ENCODE data around the gene SNRPB. TPM values are rescaled to one million over a fixed set of nuclear protein-coding genes. Genes with fewer than 3 reads are reported as not detected.

Gene SNRPB
- total and polyA plus RNA-seq, 2 donors (not counting 1 experiment from before 2014, with no cell fraction given): 78.9 to 104 TPM

GRCh38 chr20:2480381-2480780 lies 9.8 kb upstream of the SNRPB start:
- Histone ChIP-seq H3K4me1 (ENCODE audit: control insufficient read depth, extremely low read depth, insufficient read depth, low read length) (no peaks in the 10 kb centered on the region), H3K79me2 (ENCODE audit: control insufficient read depth, insufficient read depth, low read length) (no peaks in the 10 kb centered on the region)
- no peak for TF ChIP-seq EZH2 (IDR thresholded peaks at IDR 0.05; ENCODE audit: low read length, missing control alignments)
- TF ChIP-seq CTCF (conservative IDR thresholded peaks at IDR 0.05 in 1 of 2, IDR thresholded peaks at IDR 0.05 in 1 of 2; ENCODE audit: low read depth in 1 of 2, low read length in 2 of 2): no peak

GRCh38 chr20:2476742-2477615 lies 6.4 kb upstream of the SNRPB start:
- H3K36me3 ChIP-seq (ENCODE audit: control insufficient read depth, insufficient read depth, low read length): no peaks in the 10 kb centered on the region
- no peaks in the 10 kb centered on the region for H3K27me3 ChIP-seq (ENCODE audit: control insufficient read depth, insufficient read depth, low read length)
- no peak overlapping the region for H3K9ac ChIP-seq (ENCODE audit: insufficient read depth, low read length)
- H4K20me1 ChIP-seq (ENCODE audit: control insufficient read depth, extremely low read depth, insufficient read depth, low read length): no peaks in the 10 kb centered on the region
- no peaks in the 10 kb centered on the region for H3K79me2 ChIP-seq (ENCODE audit: control insufficient read depth, insufficient read depth, low read length)
- TF ChIP-seq CTCF (conservative IDR thresholded peaks at IDR 0.05 in 1 of 2, IDR thresholded peaks at IDR 0.05 in 1 of 2; ENCODE audit: low read depth in 1 of 2, low read length in 2 of 2) (no peak), EZH2 (IDR thresholded peaks at IDR 0.05; ENCODE audit: low read length, missing control alignments) (no peak)
- no peak overlapping the region for H3K4me2 ChIP-seq (ENCODE audit: extremely low read depth, insufficient read depth, low read length)
- no peaks in the 10 kb centered on the region for H3K9me3 ChIP-seq (ENCODE audit: control insufficient read depth, insufficient read depth, low read depth, low read length)
- H2AFZ ChIP-seq (ENCODE audit: low read length): no peak overlapping the region
- no peak overlapping the region for H3K4me3 ChIP-seq (replicated peaks in 1 of 4; ENCODE audit: control extremely low read depth in 1 of 4, insufficient read depth in 1 of 4, low read depth in 3 of 4, low read length in 4 of 4)
- H3K4me1 ChIP-seq (ENCODE audit: control insufficient read depth, extremely low read depth, insufficient read depth, low read length): no peaks in the 10 kb centered on the region
- no peak for DNase-seq (ENCODE audit: low read depth in 2 of 2)
- no peak overlapping the region for H3K27ac ChIP-seq (ENCODE audit: insufficient read depth, low read length)

More at GRCh38 chr20:2480381-2480780, 9.8 kb upstream of the SNRPB start:
- Histone ChIP-seq H2AFZ (ENCODE audit: low read length) (no peak overlapping the region), H3K9ac (ENCODE audit: insufficient read depth, low read length) (no peak overlapping the region), H3K27ac (ENCODE audit: insufficient read depth, low read length) (no peak overlapping the region), H3K9me3 (ENCODE audit: control insufficient read depth, insufficient read depth, low read depth, low read length) (no peaks in the 10 kb centered on the region), H3K4me2 (ENCODE audit: extremely low read depth, insufficient read depth, low read length) (no peak overlapping the region), H4K20me1 (ENCODE audit: control insufficient read depth, extremely low read depth, insufficient read depth, low read length) (no peaks in the 10 kb centered on the region), H3K4me3 (replicated peaks in 1 of 4; ENCODE audit: control extremely low read depth in 1 of 4, insufficient read depth in 1 of 4, low read depth in 3 of 4, low read length in 4 of 4) (no peak overlapping the region), H3K36me3 (ENCODE audit: control insufficient read depth, insufficient read depth, low read length) (peaks cover 13% of the 10 kb centered on the region), H3K27me3 (ENCODE audit: control insufficient read depth, insufficient read depth, low read length) (no peaks in the 10 kb centered on the region)
- no peak for DNase-seq (ENCODE audit: low read depth in 2 of 2)

GRCh38 chr20:2475850-2476741 lies 5.5 kb upstream of the SNRPB start:
- H3K9me3 ChIP-seq (ENCODE audit: control insufficient read depth, insufficient read depth, low read depth, low read length): no peaks in the 10 kb centered on the region

More at GRCh38 chr20:2475850-2476741, 5.5 kb upstream of the SNRPB start:
- no peaks in the 10 kb centered on the region for H3K27me3 ChIP-seq (ENCODE audit: control insufficient read depth, insufficient read depth, low read length)
- no peak overlapping the region for H3K4me3 ChIP-seq (replicated peaks in 1 of 4; ENCODE audit: control extremely low read depth in 1 of 4, insufficient read depth in 1 of 4, low read depth in 3 of 4, low read length in 4 of 4)
- no peak overlapping the region for H3K9ac ChIP-seq (ENCODE audit: insufficient read depth, low read length)
- no peak for DNase-seq (ENCODE audit: low read depth in 2 of 2)
- no peaks in the 10 kb centered on the region for H3K79me2 ChIP-seq (ENCODE audit: control insufficient read depth, insufficient read depth, low read length)
- no peaks in the 10 kb centered on the region for H4K20me1 ChIP-seq (ENCODE audit: control insufficient read depth, extremely low read depth, insufficient read depth, low read length)
- H3K36me3 ChIP-seq (ENCODE audit: control insufficient read depth, insufficient read depth, low read length): no peaks in the 10 kb centered on the region
- no peak overlapping the region for H3K4me2 ChIP-seq (ENCODE audit: extremely low read depth, insufficient read depth, low read length)
- no peak for TF ChIP-seq CTCF (conservative IDR thresholded peaks at IDR 0.05 in 1 of 2, IDR thresholded peaks at IDR 0.05 in 1 of 2; ENCODE audit: low read depth in 1 of 2, low read length in 2 of 2)
- peaks cover under 1% of the 10 kb centered on the region for H3K4me1 ChIP-seq (ENCODE audit: control insufficient read depth, extremely low read depth, insufficient read depth, low read length)
- H3K27ac ChIP-seq (ENCODE audit: insufficient read depth, low read length): no peak overlapping the region
- no peak overlapping the region for H2AFZ ChIP-seq (ENCODE audit: low read length)

All from fibroblast of lung (primary cell).